Activated naive CD8-positive, alpha-beta T cell treated with anti-CD3 and anti-CD28 coated beads for 36 hours (primary cell): ENCODE measurements around the gene ALDH3B1. TPM values are rescaled to one million over a fixed set of nuclear protein-coding genes. Genes with fewer than 3 reads are reported as not detected.
"Not testable (repeated sequence)": the region's sequence is repeated elsewhere in the genome, so short reads cannot be mapped to it uniquely, and the experiment has no call there.

Source experiments
- DNase-seq: peaks from one replicate; pipeline ENCODE4 v3.0.0; 2021
- H3K27ac Mint-ChIP-seq: one replicate; pipeline ENCODE4 v1.8.0; 2022; ENCODE audit warnings: mild to moderate bottlenecking, moderate library complexity, mixed read lengths
- H3K27me3 Mint-ChIP-seq: one replicate; pipeline ENCODE4 v1.8.0; 2022; ENCODE audit warnings: mild to moderate bottlenecking, mixed read lengths
- H3K36me3 Mint-ChIP-seq: one replicate; pipeline ENCODE4 v1.8.0; 2021; ENCODE audit warnings: mild to moderate bottlenecking, mixed read lengths
- H3K4me1 Mint-ChIP-seq: one replicate; pipeline ENCODE4 v1.8.0; 2021; ENCODE audit warnings: mixed read lengths
- H3K4me3 Mint-ChIP-seq: one replicate; pipeline ENCODE4 v1.8.0; 2022; ENCODE audit warnings: mild to moderate bottlenecking, moderate library complexity, mixed read lengths
- H3K9me3 Mint-ChIP-seq: one replicate; pipeline ENCODE4 v1.8.0; 2022; ENCODE audit warnings: mixed read lengths
- total RNA-seq, 2 experiments: library from RNA; stranded (reverse); gene quantifications; one replicate each; pipeline ENCODE4 v1.2.3, GENCODE V29; 2021

Gene ALDH3B1
- total RNA-seq: not detected

- Mint-ChIP-seq H3K27ac (no peak within 1 kb of the TSS), H3K36me3 (no peaks in the 10 kb centered on the region), H3K4me3 (no peak within 1 kb of the TSS), H3K27me3 (no peaks in the 10 kb centered on the region), H3K9me3 (no peaks in the 10 kb centered on the region), H3K4me1 (peaks cover 13% of the 10 kb centered on the region)
- DNase-seq: no peak
Observed at GRCh38 chr11:68010090-68011041, at the start of gene ALDH3B1. Gene ALDH3B1 (plus strand): TSS chr11:68010327. CDS start chr11:68015298, 4,971 bp downstream.

- not testable (repeated sequence) for H3K9me3 Mint-ChIP-seq, H3K36me3 Mint-ChIP-seq, H3K4me1 Mint-ChIP-seq, H3K27ac Mint-ChIP-seq, H3K4me3 Mint-ChIP-seq, DNase-seq
- H3K27me3 Mint-ChIP-seq: peaks cover 12% of the 10 kb centered on the region
Observed at GRCh38 chr11:67963217-67963616, 46.9 kb upstream of the ALDH3B1 start.

GRCh38 chr11:67963879-67964278, 46.2 kb upstream of the ALDH3B1 start:
- not testable (repeated sequence) for H3K36me3 Mint-ChIP-seq, H3K4me3 Mint-ChIP-seq, DNase-seq, H3K4me1 Mint-ChIP-seq, H3K9me3 Mint-ChIP-seq, H3K27ac Mint-ChIP-seq, H3K27me3 Mint-ChIP-seq

GRCh38 chr11:67964746-67965145, 45.4 kb upstream of the ALDH3B1 start:
- not testable (repeated sequence) for DNase-seq, H3K36me3 Mint-ChIP-seq, H3K9me3 Mint-ChIP-seq, H3K27ac Mint-ChIP-seq, H3K4me1 Mint-ChIP-seq, H3K4me3 Mint-ChIP-seq, H3K27me3 Mint-ChIP-seq

- not testable (repeated sequence) for DNase-seq, H3K27me3 Mint-ChIP-seq, H3K36me3 Mint-ChIP-seq, H3K4me3 Mint-ChIP-seq, H3K4me1 Mint-ChIP-seq, H3K27ac Mint-ChIP-seq, H3K9me3 Mint-ChIP-seq
Observed at GRCh38 chr11:67965830-67966348, 44.2 kb upstream of the ALDH3B1 start.

GRCh38 chr11:67974746-67975145, 35.4 kb upstream of the ALDH3B1 start:
- peaks cover 15% of the 10 kb centered on the region for H3K27me3 Mint-ChIP-seq
- not testable (repeated sequence) for DNase-seq, H3K9me3 Mint-ChIP-seq

GRCh38 chr11:67978766-67979418, 31.2 kb upstream of the ALDH3B1 start:
- not testable (repeated sequence) for DNase-seq, H3K36me3 Mint-ChIP-seq, H3K9me3 Mint-ChIP-seq, H3K4me3 Mint-ChIP-seq, H3K4me1 Mint-ChIP-seq, H3K27ac Mint-ChIP-seq
- peaks cover 17% of the 10 kb centered on the region for H3K27me3 Mint-ChIP-seq

More at GRCh38 chr11:67974746-67975145, 35.4 kb upstream of the ALDH3B1 start:
- not testable (repeated sequence) for H3K36me3 Mint-ChIP-seq, H3K4me1 Mint-ChIP-seq, H3K27ac Mint-ChIP-seq, H3K4me3 Mint-ChIP-seq

- DNase-seq, H3K9me3 Mint-ChIP-seq, H3K36me3 Mint-ChIP-seq, H3K27ac Mint-ChIP-seq, H3K4me3 Mint-ChIP-seq, H3K4me1 Mint-ChIP-seq: not testable (repeated sequence)
- peaks cover 17% of the 10 kb centered on the region for H3K27me3 Mint-ChIP-seq
Observed at GRCh38 chr11:67981226-67981625, 28.9 kb upstream of the ALDH3B1 start.

GRCh38 chr11:67982255-67982857, 27.8 kb upstream of the ALDH3B1 start:
- H3K27ac Mint-ChIP-seq, H3K9me3 Mint-ChIP-seq, H3K4me1 Mint-ChIP-seq, H3K4me3 Mint-ChIP-seq, H3K36me3 Mint-ChIP-seq, DNase-seq: not testable (repeated sequence)
- peaks cover 14% of the 10 kb centered on the region for H3K27me3 Mint-ChIP-seq

DNA sequence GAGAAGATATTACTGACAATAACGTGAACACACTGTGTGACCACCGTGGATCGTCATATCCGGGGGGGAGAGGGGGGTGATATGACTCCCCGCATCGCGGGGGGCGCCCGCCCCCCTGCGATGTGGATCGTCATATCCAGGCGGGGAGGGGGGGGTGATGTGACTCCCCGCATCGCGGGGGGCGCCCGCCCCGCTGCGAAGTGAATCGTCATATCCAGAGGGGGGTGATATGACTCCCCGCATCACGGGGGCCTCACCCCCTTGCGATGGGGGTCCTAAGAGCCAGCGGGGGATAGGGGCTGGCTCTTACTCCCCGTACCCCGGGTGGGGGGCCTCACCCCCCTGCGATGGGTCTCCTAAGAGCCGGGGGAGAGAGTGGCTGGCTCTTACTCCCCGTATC, 26.2 kb upstream of the ALDH3B1 start:
- H3K27ac Mint-ChIP-seq: no peak overlapping the region
- H3K9me3 Mint-ChIP-seq: no peaks in the 10 kb centered on the region
- H3K27me3 Mint-ChIP-seq: peaks cover 6% of the 10 kb centered on the region
- H3K36me3 Mint-ChIP-seq: no peaks in the 10 kb centered on the region
- DNase-seq: no peak
- H3K4me1 Mint-ChIP-seq: peaks cover 2% of the 10 kb centered on the region
- H3K4me3 Mint-ChIP-seq: no peak overlapping the region

GRCh38 chr11:67985302-67985701, 24.8 kb upstream of the ALDH3B1 start:
- not testable (repeated sequence) for H3K36me3 Mint-ChIP-seq, H3K4me3 Mint-ChIP-seq, H3K4me1 Mint-ChIP-seq, H3K27ac Mint-ChIP-seq, DNase-seq, H3K27me3 Mint-ChIP-seq, H3K9me3 Mint-ChIP-seq

DNA sequence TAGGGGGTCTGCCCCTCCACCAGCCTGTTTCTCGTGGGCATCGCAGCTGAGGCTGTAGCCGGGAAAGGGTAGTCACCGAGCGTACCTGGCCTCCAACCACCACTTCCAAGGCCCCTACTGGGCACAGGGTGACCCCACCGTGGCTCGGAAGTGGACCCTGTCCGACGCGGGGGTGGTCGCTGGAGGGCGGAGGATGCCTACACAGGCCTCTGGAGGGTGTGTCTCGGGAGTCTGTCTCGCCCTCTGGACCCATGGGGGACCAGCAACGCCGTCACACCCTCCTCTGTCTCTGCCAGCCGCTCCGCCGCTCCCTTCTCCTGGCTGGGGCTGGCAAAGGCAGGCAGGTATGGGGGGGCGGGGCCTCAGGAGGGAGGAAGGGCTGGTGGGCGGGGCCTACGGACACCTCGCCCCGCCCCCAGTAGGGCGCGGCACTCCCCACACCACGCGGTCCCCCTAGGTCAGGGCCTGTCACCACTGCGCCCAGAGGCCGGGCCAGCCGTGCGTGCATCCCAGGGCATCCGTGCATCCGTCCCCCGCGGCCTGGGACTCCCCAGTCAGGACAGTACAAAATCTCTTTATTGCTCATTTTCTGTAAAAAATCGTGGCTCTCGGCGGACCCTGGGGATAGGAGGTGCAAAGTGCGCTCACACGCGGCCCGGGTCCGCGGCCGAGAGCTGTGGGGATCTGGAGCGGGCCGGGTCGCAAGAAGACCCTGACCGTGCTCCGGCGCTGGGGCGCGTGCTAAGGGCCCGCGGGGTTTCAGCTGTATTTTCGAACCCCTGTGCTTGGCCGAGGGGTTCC, 19.4 kb upstream of the ALDH3B1 start:
- not testable (repeated sequence) for H3K4me3 Mint-ChIP-seq, H3K27ac Mint-ChIP-seq, H3K4me1 Mint-ChIP-seq, H3K27me3 Mint-ChIP-seq, H3K36me3 Mint-ChIP-seq, DNase-seq, H3K9me3 Mint-ChIP-seq

- not testable (repeated sequence) for H3K27ac Mint-ChIP-seq, H3K9me3 Mint-ChIP-seq, H3K27me3 Mint-ChIP-seq, DNase-seq, H3K36me3 Mint-ChIP-seq, H3K4me3 Mint-ChIP-seq, H3K4me1 Mint-ChIP-seq
Observed at GRCh38 chr11:67991347-67992121, 18.6 kb upstream of the ALDH3B1 start.

DNA sequence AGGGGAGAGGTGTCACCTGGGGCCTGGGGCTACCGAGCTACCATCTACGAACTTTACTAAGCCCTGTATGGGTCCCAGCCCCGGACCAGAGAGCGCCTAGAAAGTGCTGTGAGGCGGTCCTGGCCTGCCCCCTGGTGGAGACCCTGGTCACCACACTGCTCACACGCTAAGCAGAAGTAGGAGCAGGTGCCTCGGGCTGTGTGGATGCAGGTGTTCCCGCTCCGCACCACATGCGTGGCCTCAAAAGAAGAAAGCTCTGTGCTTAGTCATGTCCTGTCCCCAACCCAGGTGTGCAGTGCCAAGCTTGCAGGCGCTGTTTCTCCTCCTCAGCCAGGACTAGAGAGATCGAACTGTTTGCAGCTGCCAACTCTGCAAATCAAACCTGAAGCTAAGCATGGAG, 16.3 kb upstream of the ALDH3B1 start:
- DNase-seq: peak; percentile 45
- H3K36me3 Mint-ChIP-seq, H3K4me3 Mint-ChIP-seq, H3K27me3 Mint-ChIP-seq, H3K9me3 Mint-ChIP-seq, H3K27ac Mint-ChIP-seq: not testable (repeated sequence)
- H3K4me1 Mint-ChIP-seq: peaks cover 21% of the 10 kb centered on the region
